HG03135 (cell line): Measurements from ENCODE around the gene SIRPA.
"Not testable (repeated sequence)": the region's sequence is repeated elsewhere in the genome, so short reads cannot be mapped to it uniquely, and the experiment has no call there.

ENCODE experiments used
- ATAC-seq: cut with Tn5 transposase; IDR thresholded peaks from one replicate; pipeline ENCODE4 v1.9.1; 2021; ENCODE audit warnings: mild to moderate bottlenecking, moderate library complexity; ENCODE audit not compliant: unreplicated experiment

Gene SIRPA

DNA sequence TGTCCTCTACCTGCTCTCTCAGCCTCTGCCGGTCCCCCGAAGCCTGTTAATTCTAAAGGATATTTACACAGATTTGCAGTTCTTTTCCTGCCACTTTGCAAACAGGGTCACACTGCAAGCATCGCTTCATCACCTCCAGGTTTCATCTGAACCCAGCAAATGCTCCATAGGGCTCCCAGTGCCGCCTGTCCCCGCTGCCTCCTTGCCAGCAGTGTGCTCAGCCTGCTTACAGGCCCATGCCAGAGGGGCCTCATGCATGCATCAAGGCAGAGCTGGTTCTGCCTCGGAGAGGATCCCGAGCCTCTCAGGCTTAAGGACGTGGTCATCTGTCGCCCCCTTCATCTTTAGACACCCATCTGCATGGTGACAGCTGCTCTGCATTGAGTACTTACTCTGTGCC, 10.5 kb downstream of the SIRPA start:
- no peak for ATAC-seq

- ATAC-seq, result no peak
Measured at GRCh38 chr20:1906361-1907051, 11.3 kb downstream of the SIRPA start.

DNA sequence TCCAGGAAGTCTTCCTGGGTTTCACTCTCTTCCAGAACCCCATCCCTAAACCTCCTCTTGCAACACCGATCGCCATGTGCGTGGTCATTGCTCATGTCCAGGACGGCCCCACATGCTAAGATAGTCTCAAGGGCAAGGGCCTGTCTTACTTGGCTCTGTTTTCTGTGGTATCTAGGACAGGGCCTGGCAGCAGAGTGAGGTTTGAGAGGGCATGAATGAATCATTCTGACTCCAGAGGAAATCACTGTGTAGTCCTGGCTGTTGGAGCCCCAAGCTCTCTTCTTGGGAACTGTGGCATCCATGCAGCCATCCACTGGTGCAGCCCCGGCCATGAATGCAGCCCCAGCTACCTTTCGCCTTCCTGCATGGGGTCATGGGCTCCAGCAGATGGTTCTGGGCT, 12.4 kb downstream of the SIRPA start:
- no peak for ATAC-seq

DNA sequence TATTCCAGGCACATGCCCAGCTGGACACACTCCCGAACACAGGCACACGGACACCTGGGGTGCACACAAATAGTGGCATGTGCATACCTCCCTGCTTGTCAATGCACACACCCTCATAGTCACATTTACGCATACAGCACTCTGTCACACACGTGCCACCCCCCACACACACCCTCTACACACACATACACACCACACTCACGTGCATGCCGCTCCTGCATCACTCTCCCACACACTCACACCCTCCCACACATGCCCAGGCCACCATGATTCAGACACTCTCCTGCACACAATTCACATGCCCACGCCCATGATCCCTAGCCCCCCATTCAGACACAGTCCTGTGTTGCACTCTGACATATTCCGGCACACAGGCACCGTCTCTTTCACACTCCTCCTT, 13.0 kb downstream of the SIRPA start:
- ATAC-seq, result no peak

DNA sequence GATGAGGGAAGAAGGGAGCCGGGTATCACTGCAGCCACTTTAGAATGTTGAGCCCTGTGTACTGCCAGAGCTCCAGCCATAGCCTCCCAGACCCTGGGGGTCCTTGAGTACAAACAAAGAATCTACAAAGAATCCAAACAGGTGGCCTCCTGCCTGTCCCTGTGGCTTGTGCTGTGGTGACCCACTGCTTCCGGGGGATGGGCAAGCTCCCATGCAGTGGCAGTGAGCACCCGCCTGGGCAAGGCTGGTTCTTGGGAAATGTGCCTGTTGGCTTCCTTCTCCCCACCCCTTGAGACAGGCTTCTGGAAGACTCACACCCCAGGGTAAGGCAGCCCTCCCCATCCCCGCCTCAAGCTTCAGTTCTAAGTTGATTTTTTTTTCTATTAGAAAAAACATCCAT, 13.9 kb downstream of the SIRPA start:
- no peak for ATAC-seq

- no peak for ATAC-seq
Measured at GRCh38 chr20:1911536-1911935, 16.3 kb downstream of the SIRPA start.

- no peak for ATAC-seq
Measured at GRCh38 chr20:1912053-1912452, 16.8 kb downstream of the SIRPA start.

DNA sequence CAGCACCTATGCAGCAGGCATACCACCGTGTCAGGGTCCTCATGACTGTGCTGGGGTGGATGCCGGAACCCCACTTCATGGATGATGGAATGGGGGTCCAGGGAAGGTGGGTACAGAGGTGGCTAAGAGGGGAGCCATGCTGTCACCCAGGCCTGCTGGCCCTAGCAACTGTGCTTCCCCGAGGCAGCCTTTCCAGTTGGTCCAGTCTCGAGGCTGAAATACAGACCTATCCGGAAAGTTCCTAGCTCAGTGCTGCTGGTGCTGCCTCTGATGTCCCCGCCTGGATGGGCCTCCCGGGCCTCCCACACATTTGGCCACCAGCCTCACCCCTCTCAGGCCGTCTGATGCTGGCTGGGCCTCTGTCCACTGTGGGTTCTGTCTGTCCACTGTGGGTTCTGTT, 17.4 kb downstream of the SIRPA start:
- no peak for ATAC-seq

- not testable (repeated sequence) for ATAC-seq
Measured at GRCh38 chr20:1915233-1915632, 20.0 kb downstream of the SIRPA start.

- no peak for ATAC-seq
Measured at GRCh38 chr20:1915725-1916124, 20.5 kb downstream of the SIRPA start.

- no peak for ATAC-seq
Measured at GRCh38 chr20:1917786-1918185, 22.6 kb downstream of the SIRPA start.

- no peak for ATAC-seq
Measured at GRCh38 chr20:1918491-1919165, 23.4 kb downstream of the SIRPA start.

GRCh38 chr20:1920252-1920651, 25.0 kb downstream of the SIRPA start:
- ATAC-seq, result no peak

DNA sequence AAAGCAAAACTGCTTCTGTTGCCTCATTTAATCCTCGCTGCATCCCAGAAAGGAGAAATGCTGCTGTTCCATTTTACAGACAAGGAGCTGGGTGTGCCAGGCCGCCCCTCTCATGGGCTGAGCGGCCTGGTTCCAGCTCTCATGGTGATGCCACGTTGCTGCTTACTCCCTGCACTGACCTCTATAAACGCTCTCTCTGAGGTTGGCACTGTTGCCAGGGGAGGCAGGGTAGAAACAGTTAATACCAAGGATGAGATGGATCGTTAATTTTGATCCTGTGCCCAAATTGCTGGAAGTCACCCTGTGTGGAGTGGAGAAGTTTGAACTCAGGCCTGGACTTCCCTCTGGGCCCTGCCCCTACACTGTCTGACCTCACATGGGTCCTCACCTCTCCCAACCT, 25.6 kb downstream of the SIRPA start:
- no peak for ATAC-seq

- not testable (repeated sequence) for ATAC-seq
Measured at GRCh38 chr20:1921985-1922384, 26.8 kb downstream of the SIRPA start.

DNA sequence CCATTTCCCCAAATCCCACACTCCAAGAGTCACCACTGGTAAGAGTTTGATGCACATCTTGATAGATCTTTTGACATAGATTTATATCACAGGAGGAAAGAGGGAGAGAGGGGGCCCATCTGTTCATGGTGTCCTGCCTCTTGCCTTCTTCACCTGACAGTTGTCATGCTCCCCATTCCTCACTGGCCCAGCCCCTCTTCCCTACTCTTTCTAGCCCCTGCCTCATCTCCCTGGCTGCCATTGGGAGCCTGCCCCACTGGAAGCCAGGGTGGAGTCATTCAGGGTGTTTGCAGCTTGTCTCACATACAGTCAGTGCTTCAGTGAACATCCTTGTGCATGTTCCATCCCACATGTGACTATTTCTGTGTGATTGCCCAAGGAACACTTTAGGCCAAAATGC, 27.6 kb downstream of the SIRPA start:
- ATAC-seq, result no peak

GRCh38 chr20:1924910-1925861, 30.0 kb downstream of the SIRPA start:
- no peak for ATAC-seq

- ATAC-seq, result no peak
Measured at GRCh38 chr20:1926237-1926636, 31.0 kb downstream of the SIRPA start.

GRCh38 chr20:1927217-1927616, 32.0 kb downstream of the SIRPA start:
- ATAC-seq, result no peak

DNA sequence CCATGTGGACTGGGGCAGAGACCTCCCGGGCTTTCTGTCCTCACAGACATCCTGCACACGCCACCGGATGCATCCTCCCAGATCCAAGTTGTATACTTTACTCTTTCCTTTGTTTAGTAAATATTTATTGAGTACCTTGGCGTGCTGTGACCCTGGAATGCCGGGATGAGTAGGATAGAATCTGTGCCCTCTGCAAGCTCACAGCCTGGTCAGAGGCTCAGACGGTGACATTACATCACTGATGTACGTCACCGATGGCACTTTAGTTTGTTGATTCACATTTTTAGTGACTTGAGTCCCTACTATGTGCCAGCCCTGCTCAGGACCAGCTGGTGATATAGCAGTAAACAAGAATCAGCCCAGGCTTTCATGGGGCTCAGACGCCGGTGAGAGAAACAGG, 32.9 kb downstream of the SIRPA start:
- ATAC-seq, result no peak

DNA sequence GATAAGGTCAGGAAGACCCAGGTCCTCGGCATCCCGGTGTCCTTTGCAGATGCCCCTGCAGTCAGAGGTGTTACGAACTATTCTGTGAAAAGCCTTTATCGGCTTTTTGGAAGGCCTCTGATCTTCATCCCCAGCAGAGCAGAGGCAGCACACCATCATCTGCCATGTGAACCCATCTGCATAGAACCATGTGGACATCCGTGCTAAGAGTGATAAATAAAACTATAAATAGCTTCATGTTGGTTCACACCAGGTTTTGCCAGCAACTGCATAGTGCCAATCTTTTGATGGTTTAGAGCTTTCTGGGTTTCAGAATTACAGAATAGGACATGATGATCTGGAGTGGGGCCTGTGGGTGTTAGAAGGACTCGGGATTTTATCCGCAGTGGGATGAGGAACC, 33.6 kb downstream of the SIRPA start:
- no peak for ATAC-seq

DNA sequence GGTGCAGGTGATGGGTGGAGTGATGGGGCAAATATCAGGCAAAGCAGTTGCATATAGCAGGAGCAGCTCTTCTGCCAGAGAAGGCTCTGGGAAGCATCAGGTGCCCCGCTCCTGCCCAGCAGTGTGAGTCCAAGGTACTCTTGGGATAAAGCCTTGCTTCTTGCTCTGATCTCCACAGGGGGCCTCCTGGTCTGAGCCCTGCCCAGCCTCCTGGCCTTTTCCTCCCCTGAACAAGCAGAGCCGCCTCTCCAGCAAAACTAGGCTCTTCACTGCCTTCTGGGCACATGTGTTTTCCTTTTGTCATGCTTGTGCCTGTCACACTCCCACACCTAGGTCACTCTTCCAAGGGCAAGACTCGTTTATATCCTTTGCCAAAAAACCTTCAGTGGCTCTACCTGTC, 34.3 kb downstream of the SIRPA start:
- no peak for ATAC-seq
